Activated B cell treated with CpG ODN at 0.5 μM for 24 hours (primary cell): Measurements from ENCODE around the gene TRIM65. TPM values are rescaled to one million over a fixed set of nuclear protein-coding genes. Genes with fewer than 3 reads are reported as not detected.

Experiments used
- ATAC-seq: fragments of 200-7000 bp; cut with Tn5 transposase; one replicate; pipeline ENCODE4 v1.10.0; 2021; ENCODE audit warnings: low read depth, mild to moderate bottlenecking, moderate library complexity
- CTCF ChIA-PET: fragments of 350-600 bp; sonication (Branson Sonifier 250); formaldehyde crosslinking; loops from one replicate; lab custom pipeline; 2021; ENCODE audit warnings: antibody characterized with exemption; lab: Charles Lee
- POLR2A ChIA-PET: fragments of 350-600 bp; sonication (Branson Sonifier 250); formaldehyde crosslinking; loops from one replicate; lab custom pipeline; 2021; ENCODE audit warnings: antibody characterized with exemption; lab: Charles Lee
- DNase-seq: peaks from one replicate; pipeline ENCODE4 v3.0.0; 2022
- H3K27ac Mint-ChIP-seq: one replicate; pipeline ENCODE4 v1.8.0; 2020; ENCODE audit warnings: mixed read lengths
- H3K27me3 Mint-ChIP-seq: one replicate; pipeline ENCODE4 v1.8.0; 2021; ENCODE audit warnings: mixed read lengths
- H3K36me3 Mint-ChIP-seq: one replicate; pipeline ENCODE4 v1.8.0; 2021; ENCODE audit warnings: low read depth, mixed read lengths
- H3K4me1 Mint-ChIP-seq: one replicate; pipeline ENCODE4 v1.8.0; 2021; ENCODE audit warnings: mixed read lengths
- H3K4me3 Mint-ChIP-seq: one replicate; pipeline ENCODE4 v1.8.0; 2020; ENCODE audit warnings: mild to moderate bottlenecking, mixed read lengths
- H3K9me3 Mint-ChIP-seq: one replicate; pipeline ENCODE4 v1.8.0; 2020; ENCODE audit warnings: mixed read lengths
- CTCF ChIP-seq: fragments of 200-600 bp; IDR thresholded peaks from one replicate; pipeline ENCODE4 v1.8.0; 2022; ENCODE audit warnings: antibody characterized with exemption, mild to moderate bottlenecking
- intact Hi-C: fragments of 100-400 bp; cut with micrococcal nuclease; formaldehyde crosslinking; loops from one replicate; pipeline ENCODE4 v1.15.1; 2024
- total RNA-seq: library from RNA; stranded (reverse); gene quantifications from 2 replicates; pipeline ENCODE4 v1.2.3, GENCODE V29; 2022

Gene TRIM65
- total RNA-seq, 1 donor from 2014 or later = 22.4 TPM

- Mint-ChIP-seq H3K4me1 (no peaks in the 10 kb centered on the region), H3K36me3 (peaks cover 12% of the 10 kb centered on the region), H3K9me3 (no peaks in the 10 kb centered on the region), H3K27ac (no peak overlapping the region), H3K27me3 (no peaks in the 10 kb centered on the region), H3K4me3 (no peak overlapping the region)
- no peak for ATAC-seq
- ChIA-PET POLR2A (interaction anchor here (1.3 kb wide), 1 partner anchor 62 kb away, joined by 4 read pairs; the partner anchor contains the start of gene WBP2), CTCF (no interaction called here)
- intact Hi-C loops = no loop called here
- no peak for TF ChIP-seq CTCF
- no peak for DNase-seq
Measured at GRCh38 chr17:75917141-75917916, 20.6 kb upstream of the TRIM65 start.

- ChIA-PET POLR2A (interaction anchor here (0.6 kb wide), 1 partner anchor 128 kb away, joined by 3 read pairs; no protein-coding TSS in a partner anchor), CTCF (no interaction called here)
- Mint-ChIP-seq H3K36me3 (peaks cover 12% of the 10 kb centered on the region), H3K27ac (no peak overlapping the region), H3K4me1 (no peaks in the 10 kb centered on the region), H3K4me3 (no peak overlapping the region), H3K27me3 (no peaks in the 10 kb centered on the region), H3K9me3 (no peaks in the 10 kb centered on the region)
- intact Hi-C loops = no loop called here
- no peak for TF ChIP-seq CTCF
- ATAC-seq = no peak
- DNase-seq = no peak
Measured at GRCh38 chr17:75915268-75915667, 18.5 kb upstream of the TRIM65 start.

GRCh38 chr17:75914643-75915267 lies 18.0 kb upstream of the TRIM65 start:
- intact Hi-C loops = no loop called here
- H3K4me3 Mint-ChIP-seq = no peak overlapping the region
- H3K4me1 Mint-ChIP-seq = no peaks in the 10 kb centered on the region
- H3K9me3 Mint-ChIP-seq = no peaks in the 10 kb centered on the region
- DNase-seq = no peak
- no peak for ATAC-seq
- peaks cover 12% of the 10 kb centered on the region for H3K36me3 Mint-ChIP-seq
- no peak for TF ChIP-seq CTCF
- no peaks in the 10 kb centered on the region for H3K27me3 Mint-ChIP-seq
- POLR2A ChIA-PET = interaction anchor here (0.6 kb wide), 1 partner anchor 128 kb away, joined by 3 read pairs; no protein-coding TSS in a partner anchor
- H3K27ac Mint-ChIP-seq = no peak overlapping the region
- CTCF ChIA-PET = no interaction called here

GRCh38 chr17:75913537-75914210 lies 16.9 kb upstream of the TRIM65 start:
- intact Hi-C loops = no loop called here
- ChIA-PET POLR2A (no interaction called here), CTCF (no interaction called here)
- H3K4me3 Mint-ChIP-seq = no peak overlapping the region
- ATAC-seq = no peak
- H3K27me3 Mint-ChIP-seq = no peaks in the 10 kb centered on the region
- peaks cover 9% of the 10 kb centered on the region for H3K36me3 Mint-ChIP-seq
- TF ChIP-seq CTCF = no peak
- no peak overlapping the region for H3K27ac Mint-ChIP-seq
- DNase-seq = no peak
- H3K4me1 Mint-ChIP-seq = no peaks in the 10 kb centered on the region
- H3K9me3 Mint-ChIP-seq = no peaks in the 10 kb centered on the region

- CTCF ChIA-PET = no interaction called here
- Mint-ChIP-seq H3K27ac (no peak overlapping the region), H3K4me1 (peaks cover 2% of the 10 kb centered on the region), H3K9me3 (no peaks in the 10 kb centered on the region), H3K4me3 (no peak overlapping the region), H3K36me3 (peaks cover 7% of the 10 kb centered on the region), H3K27me3 (no peaks in the 10 kb centered on the region)
- ATAC-seq (no peak), DNase-seq (no peak)
- TF ChIP-seq CTCF = no peak
- POLR2A ChIA-PET = interaction anchor here (1.0 to 1.3 kb wide), 3 partner anchors 68 to 161 kb away, joined by 3 to 5 read pairs (median 3); partner anchors contain the start of genes ACOX1, SRP68 and TEN1
- intact Hi-C loops = no loop called here
Measured at GRCh38 chr17:75910699-75911098, 13.9 kb upstream of the TRIM65 start.
